Measurements from ENCODE around the gene JMJD8.
"Not testable (repeated sequence)": the region's sequence is repeated elsewhere in the genome, so short reads cannot be mapped to it uniquely, and the experiment has no call there.

The JMJD8 gene

GRCh38 chr16:708019-708418 lies 23.9 kb upstream of the JMJD8 start:
- DNase-seq, result no peak

DNA sequence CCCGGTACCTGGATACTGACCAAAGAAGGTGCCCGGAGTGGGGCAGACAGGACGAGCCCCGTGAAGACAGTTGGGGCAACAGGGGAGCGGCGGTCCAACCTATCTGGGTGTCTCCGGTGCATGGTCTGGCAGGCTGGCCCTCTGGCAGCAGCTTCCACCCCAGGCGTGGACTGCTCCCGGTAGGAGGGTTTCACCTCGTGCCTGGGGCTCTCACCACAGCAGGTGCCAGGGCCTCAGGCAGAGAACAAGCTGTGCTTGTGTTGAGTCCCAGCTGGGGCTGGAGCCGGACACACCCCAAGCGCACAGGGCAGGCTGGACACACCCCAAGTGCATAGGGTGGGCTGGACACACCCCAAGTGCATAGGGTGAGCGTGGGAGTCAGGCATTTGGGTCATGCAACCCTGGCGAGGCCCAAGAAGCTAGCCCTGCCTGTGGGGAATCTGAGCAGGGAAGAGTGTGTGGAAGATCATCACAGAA lies 23.0 kb upstream of the JMJD8 start:
- no peak for DNase-seq

DNA sequence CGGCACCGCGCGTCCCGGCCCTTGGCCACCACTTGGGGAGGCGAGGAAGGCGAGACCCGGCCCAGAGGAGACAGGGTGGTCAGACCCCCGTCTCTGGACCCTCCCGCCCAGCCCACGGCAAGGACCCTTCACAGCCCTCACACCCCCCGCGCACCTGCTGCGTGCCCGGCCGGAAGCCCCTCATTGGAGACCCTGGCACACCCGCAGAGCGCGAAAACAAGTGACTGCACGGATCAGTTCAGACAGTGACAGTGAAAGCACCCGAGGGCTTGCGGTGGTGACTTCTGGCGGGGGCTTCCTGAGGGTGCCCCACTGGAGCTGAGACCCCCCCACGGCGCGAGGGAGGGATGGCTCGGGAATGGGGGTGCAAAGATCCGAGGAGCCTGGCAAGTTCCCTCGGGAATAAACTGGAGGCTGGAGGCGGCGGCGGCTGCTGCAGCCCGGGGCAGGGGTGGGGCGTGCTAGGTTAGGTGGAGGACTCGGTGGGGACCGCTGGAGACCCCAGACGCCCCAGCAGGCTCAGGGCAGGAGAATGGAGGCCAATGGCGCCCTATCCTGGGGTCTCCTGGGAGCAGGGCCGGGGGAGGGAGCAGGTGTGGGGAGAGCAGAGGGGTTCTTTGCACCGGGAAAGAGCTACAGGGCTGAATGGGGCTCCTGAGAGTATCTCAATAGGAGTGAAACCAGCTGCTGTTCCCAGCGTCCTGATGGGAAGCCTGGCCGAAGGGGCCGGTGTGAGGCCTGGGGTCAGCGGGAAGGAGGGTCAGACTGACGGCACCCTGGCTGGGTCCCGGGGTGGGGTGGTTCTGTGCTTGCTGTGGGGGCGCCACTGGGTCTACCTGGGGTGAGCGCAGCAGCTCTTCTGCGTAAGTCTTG lies 22.3 kb upstream of the JMJD8 start:
- no peak for DNase-seq

GRCh38 chr16:705431-706188 lies 21.5 kb upstream of the JMJD8 start, which contains the start of gene FBXL16:
TSS of gene FBXL16 (minus strand) at chr16:705801. CDS start at chr16:697405, 8,396 bp downstream.
- DNase-seq, result peak; percentile 41

DNA sequence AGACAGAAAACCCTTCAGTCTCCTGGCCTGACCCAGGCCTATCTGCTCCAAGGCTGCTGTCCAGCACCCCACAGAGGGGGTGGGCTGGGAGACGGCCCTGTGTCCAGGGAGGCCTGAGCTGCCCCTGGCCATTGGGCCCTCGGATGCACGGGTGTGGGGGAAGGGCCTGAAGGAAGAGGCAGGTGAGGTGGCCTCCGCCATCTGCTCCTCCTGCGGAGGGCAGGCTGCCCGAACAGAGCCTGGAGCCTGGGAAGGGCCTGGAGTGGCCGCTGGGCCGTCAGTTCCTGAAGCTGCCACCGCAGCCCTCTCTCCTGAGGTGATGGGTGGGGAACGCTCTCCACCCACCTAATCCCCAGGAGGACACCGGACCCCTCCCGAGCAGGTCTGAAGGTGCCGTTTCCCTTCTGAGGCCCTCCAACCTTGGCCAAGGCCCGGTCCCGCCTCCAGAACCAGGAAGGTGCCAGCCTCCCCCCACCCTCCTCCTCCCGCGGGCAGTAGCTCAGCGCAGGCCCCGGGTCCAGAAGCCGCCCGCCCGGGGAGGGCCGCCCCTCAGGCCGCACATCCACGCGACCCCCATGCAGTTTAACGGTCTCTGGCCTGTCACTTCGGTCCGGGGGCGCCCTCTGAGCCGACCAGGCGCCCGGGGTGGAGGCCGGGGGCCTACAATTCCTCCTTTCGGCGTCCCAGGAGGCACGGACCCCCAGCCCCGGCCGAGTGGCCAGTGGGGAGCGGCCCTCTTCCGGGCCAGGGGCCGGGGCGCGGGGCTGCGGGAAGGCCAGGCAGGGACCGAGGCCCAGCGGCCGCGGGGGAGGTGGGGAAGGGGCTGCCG lies 20.6 kb upstream of the JMJD8 start:
- no peak for DNase-seq

GRCh38 chr16:704047-704446 lies 19.9 kb upstream of the JMJD8 start:
- no peak for DNase-seq

- no peak for DNase-seq
Measured at GRCh38 chr16:703406-703805, 19.3 kb upstream of the JMJD8 start.

DNA sequence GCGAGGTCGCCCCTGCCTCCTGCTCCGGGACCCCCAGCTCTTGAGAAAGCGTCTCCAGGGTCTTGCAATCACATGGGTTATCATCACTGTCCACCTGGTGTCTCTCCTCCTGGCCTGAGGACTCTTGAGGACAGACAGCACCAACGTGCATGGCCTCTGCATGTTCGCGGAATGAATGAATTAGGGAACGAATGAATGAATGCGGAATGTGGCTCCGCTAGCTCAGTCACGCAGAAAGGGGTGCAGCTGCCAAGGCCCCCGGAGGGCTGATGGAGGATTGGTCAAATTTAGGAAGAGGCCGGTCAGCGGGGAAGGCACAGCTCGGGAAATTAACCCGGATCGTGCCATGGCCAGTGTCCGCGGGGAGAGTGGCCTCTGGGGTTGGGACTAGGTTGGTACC lies 18.2 kb upstream of the JMJD8 start:
- DNase-seq, result no peak

DNA sequence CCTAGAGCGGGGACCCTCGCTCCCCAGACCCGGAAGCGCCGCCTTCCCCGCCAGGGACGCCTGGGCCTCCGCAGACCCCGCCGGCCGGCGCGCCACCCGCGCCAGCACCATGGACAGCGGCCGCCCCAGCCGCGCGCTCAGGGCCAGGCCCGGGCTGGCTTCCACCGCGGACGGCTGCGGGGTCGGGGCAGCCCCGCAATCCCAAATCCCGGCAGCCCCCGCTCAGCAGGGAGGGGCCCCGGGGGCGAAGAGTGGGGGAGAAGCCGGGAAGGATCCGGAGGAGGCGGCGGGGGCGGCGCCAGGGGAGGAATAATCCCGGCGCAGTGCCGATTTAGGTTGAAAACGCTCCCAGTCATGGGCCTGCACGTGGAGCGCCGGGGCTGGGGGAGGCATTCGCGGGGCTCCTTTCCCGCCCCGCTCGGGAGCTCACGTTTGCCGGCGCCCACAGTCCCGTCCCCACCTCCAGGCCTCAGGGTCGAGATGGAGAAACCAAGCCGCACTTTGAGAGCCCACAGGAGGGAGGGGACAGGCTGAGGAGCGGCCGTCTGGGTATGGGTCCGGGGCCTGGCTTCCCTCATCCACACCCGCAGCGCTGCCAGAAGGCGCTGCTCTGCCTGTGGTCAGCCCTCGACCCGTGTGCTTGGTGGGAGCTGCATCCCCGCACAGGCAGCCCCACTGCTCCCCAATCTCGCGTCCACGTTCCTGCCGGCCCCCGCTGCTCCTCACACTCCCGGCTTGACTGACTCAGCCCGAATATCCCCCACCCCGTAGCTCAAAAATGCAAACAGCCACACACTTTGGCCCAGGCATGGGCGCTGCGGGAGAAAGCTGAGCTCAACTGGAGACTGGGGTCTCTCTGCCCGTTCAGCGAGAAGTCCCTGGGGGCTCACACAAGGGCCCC lies 16.8 kb upstream of the JMJD8 start:
- no peak for DNase-seq

DNA sequence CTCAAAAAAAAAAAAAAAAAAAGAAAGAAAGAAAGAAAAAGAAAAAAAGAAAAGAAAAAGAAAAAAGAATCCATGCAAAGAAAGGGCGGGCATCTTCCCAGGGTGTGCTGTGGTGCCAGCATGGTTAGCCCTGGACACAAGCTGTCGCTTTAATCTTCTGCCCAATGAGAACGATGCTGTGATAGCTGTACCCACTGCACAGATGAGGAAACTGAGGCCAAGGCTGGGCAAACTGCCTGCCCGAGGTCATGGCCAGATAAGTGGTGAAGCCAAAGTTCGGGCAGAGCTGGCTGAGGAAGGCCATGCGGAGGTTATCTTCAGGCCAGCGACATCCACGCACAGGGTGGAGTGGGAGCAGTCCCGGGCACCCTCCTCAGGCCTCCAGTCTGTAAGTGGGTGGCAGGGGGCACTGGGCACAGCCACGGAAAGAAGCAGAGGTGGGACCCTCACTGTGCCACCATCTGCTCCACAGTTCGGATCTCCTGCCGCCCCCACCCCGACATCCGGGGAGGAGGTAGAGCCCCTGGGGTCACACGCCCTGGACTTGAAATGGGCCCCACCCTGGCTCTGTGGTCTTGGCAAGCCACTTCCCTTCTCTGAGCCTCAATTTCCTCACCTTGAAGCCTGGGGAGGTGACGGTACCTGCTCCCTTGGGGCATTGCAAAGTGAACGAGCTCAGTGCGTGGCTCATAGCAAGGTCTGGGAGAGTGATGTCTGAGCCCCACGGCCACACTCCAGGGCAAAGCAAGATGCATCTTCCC lies 15.0 kb upstream of the JMJD8 start:
- DNase-seq, result no peak

GRCh38 chr16:695355-696089 lies 11.4 kb upstream of the JMJD8 start:
- peak; percentile 87 for DNase-seq

DNA sequence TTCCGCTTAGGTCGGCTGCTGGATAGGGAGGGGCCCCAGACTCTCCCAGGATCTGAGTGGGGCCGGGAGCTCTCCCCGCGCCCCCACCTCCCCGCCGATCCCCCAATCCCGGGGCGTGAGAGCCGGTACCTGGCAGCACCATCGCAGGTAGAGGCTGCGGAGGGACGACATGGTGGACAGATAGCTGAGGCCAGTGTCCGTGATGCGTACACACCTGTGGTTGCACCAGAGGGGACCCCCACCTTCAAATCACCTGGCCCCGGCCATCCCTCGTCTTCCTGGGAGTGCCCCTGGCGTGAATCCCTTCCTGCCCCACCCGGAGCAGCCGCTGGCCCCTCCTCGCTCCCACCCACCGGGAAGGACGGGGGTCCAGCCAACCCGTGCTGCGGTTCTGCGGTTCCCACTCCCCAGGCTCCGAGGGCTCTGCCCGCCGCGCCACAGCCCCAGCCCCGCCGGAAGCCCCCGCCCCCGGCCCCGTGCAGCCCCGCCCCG lies 10.8 kb upstream of the JMJD8 start:
- no peak for DNase-seq

DNA sequence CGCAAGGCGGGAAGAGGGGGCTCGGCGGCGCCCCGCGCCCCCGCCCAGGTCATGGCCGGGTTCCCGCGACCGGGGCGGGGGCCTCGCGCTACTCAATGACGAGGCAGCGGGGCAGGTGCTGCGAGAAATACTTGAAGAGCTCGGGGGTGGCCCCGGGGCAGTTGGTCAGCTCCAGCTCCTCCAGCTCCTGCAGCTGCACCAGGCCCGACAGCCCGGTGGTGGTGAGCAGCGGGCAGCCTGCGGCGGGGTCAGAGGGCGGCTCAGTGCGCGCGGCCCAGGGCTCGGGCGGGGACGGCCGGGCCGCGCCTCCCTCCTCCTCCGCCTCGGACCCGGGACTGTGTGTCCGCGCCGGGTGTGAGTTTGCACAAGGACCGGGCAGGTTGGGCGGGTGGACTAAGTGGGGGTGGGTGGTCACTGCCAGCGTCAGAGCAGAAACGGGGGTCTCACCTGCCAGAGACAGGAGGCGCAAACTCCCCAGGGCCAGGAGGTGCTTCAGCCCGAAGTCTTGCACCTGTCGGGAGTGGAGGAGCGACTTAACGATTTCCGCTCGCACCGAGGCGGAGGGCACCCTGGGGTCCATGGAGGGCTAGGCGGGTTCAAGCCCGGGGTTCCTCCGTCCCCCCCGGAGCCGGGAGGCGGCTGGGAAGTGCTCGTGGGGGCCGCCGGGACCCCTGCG lies 10.2 kb upstream of the JMJD8 start:
- no peak for DNase-seq

- no peak for DNase-seq
Measured at GRCh38 chr16:693766-694165, 9.6 kb upstream of the JMJD8 start.

GRCh38 chr16:693364-693763 lies 9.2 kb upstream of the JMJD8 start:
- DNase-seq, result no peak

DNA sequence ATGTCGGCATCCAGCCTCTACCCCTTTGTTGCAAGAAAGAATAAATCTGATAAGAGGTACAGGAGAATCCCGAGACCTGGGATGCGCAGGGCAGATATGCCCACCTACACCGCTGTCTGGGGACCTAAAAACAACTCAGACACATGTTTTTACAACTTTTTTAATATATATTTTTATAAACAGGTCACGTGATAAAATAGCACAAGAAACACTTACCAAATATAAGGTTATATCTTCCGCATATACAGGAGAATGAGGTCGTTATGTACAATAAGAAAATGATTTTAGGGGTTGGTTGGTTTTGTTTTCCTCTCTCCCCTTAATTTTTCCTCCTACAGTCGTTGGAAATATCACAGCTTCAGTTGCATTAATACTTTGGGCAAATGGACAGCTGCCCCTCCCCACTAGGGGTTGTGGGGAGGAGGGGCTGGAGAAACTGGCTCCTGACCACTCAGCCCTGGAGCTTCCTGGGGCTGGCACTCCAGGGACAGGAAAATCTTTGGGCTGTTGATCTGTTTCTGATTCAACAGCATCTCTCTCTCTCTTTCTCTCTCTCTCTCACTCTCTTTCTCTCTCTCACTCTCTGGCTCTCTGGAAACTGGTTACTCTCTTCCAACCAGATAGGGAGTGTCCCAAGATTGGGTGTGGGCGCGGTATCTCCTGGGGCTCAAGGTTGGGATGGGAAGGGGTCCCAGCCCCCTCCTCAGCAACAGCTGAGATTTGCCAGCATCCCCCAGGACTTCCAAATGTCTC lies 8.4 kb upstream of the JMJD8 start:
- no peak for DNase-seq

- DNase-seq, result not testable (repeated sequence)
Measured at GRCh38 chr16:691242-691641, 7.1 kb upstream of the JMJD8 start.

- DNase-seq, result no peak
Measured at GRCh38 chr16:689175-689897, 5.2 kb upstream of the JMJD8 start.
